ENCODE data around the gene CDHR2. TPM values are rescaled to one million over a fixed set of nuclear protein-coding genes. Genes with fewer than 3 reads are reported as not detected.

CDHR2 gene
- total RNA-seq, 1 experiment from 2014 or later: not detected

GRCh38 chr5:176521699-176522263 lies 27.4 kb upstream of the CDHR2 start:
- H3K27ac ChIP-seq: no peak overlapping the region
- H3K4me1 ChIP-seq: no peaks in the 10 kb centered on the region
- H3K36me3 ChIP-seq: no peaks in the 10 kb centered on the region
- no peak for DNase-seq
- H3K4me3 ChIP-seq: no peak overlapping the region
- no peaks in the 10 kb centered on the region for H3K9me3 ChIP-seq (replicated peaks)
- no peaks in the 10 kb centered on the region for H3K27me3 ChIP-seq

- Histone ChIP-seq H3K36me3 (peaks cover 22% of the 10 kb centered on the region), H3K4me1 (peaks cover 3% of the 10 kb centered on the region; the same call in 1 of the 2 replicates), H3K27me3 (no peaks in the 10 kb centered on the region), H3K4me3 (no peak overlapping the region), H3K9me3 (replicated peaks) (no peaks in the 10 kb centered on the region), H3K27ac (no peak overlapping the region)
- no peak for DNase-seq
Measured at GRCh38 chr5:176524138-176524537, 25.0 kb upstream of the CDHR2 start.

GRCh38 chr5:176524987-176525386 lies 24.2 kb upstream of the CDHR2 start:
- no peaks in the 10 kb centered on the region for H3K9me3 ChIP-seq (replicated peaks)
- DNase-seq: no peak

GRCh38 chr5:176525677-176526076 lies 23.5 kb upstream of the CDHR2 start:
- no peaks in the 10 kb centered on the region for H3K9me3 ChIP-seq (replicated peaks)
- no peak overlapping the region for H3K4me3 ChIP-seq
- peaks cover 9% of the 10 kb centered on the region; the same call in 1 of the 2 replicates for H3K4me1 ChIP-seq
- peaks cover 29% of the 10 kb centered on the region for H3K36me3 ChIP-seq
- no peak overlapping the region for H3K27ac ChIP-seq
- no peaks in the 10 kb centered on the region for H3K27me3 ChIP-seq
- no peak for DNase-seq

More at GRCh38 chr5:176524987-176525386, 24.2 kb upstream of the CDHR2 start:
- peaks cover 29% of the 10 kb centered on the region for H3K36me3 ChIP-seq
- H3K4me1 ChIP-seq: peaks cover 9% of the 10 kb centered on the region; the same call in 1 of the 2 replicates
- H3K27me3 ChIP-seq: no peaks in the 10 kb centered on the region
- H3K4me3 ChIP-seq: no peak overlapping the region
- H3K27ac ChIP-seq: no peak overlapping the region

GRCh38 chr5:176526462-176526861 lies 22.7 kb upstream of the CDHR2 start:
- H3K27ac ChIP-seq: no peak overlapping the region
- no peaks in the 10 kb centered on the region for H3K27me3 ChIP-seq
- peaks cover 16% of the 10 kb centered on the region; the same call in 1 of the 2 replicates for H3K4me1 ChIP-seq
- no peak for DNase-seq
- no peak overlapping the region for H3K4me3 ChIP-seq
- peaks cover 35% of the 10 kb centered on the region for H3K36me3 ChIP-seq
- no peaks in the 10 kb centered on the region for H3K9me3 ChIP-seq (replicated peaks)

GRCh38 chr5:176527246-176528222 lies 21.6 kb upstream of the CDHR2 start:
- no peak overlapping the region for H3K27ac ChIP-seq
- peaks cover 42% of the 10 kb centered on the region for H3K36me3 ChIP-seq
- H3K4me3 ChIP-seq: no peak overlapping the region
- no peaks in the 10 kb centered on the region for H3K27me3 ChIP-seq
- DNase-seq: no peak
- H3K9me3 ChIP-seq (replicated peaks): no peaks in the 10 kb centered on the region
- H3K4me1 ChIP-seq: peaks cover 22% of the 10 kb centered on the region

GRCh38 chr5:176528301-176528700 lies 20.8 kb upstream of the CDHR2 start:
- Histone ChIP-seq H3K4me3 (no peak overlapping the region), H3K27ac (no peak overlapping the region), H3K27me3 (no peaks in the 10 kb centered on the region), H3K9me3 (replicated peaks) (no peaks in the 10 kb centered on the region), H3K36me3 (peaks cover 45% of the 10 kb centered on the region), H3K4me1 (peaks cover 24% of the 10 kb centered on the region)
- DNase-seq: no peak

- peaks cover 29% of the 10 kb centered on the region for H3K4me1 ChIP-seq
- H3K36me3 ChIP-seq: peaks cover 47% of the 10 kb centered on the region
- no peaks in the 10 kb centered on the region for H3K27me3 ChIP-seq
Measured at GRCh38 chr5:176528761-176529115, 20.4 kb upstream of the CDHR2 start.

GRCh38 chr5:176529116-176529740 lies 19.9 kb upstream of the CDHR2 start:
- no peak for DNase-seq
- Histone ChIP-seq H3K27ac (no peak overlapping the region), H3K9me3 (replicated peaks) (no peaks in the 10 kb centered on the region), H3K27me3 (no peaks in the 10 kb centered on the region), H3K4me1 (peaks cover 34% of the 10 kb centered on the region), H3K4me3 (no peak overlapping the region), H3K36me3 (peaks cover 47% of the 10 kb centered on the region)

More at GRCh38 chr5:176528761-176529115, 20.4 kb upstream of the CDHR2 start:
- no peak overlapping the region for H3K4me3 ChIP-seq
- no peak for DNase-seq
- no peak overlapping the region for H3K27ac ChIP-seq
- H3K9me3 ChIP-seq (replicated peaks): no peaks in the 10 kb centered on the region

- Histone ChIP-seq H3K4me1 (peaks cover 39% of the 10 kb centered on the region), H3K27me3 (no peaks in the 10 kb centered on the region), H3K4me3 (no peak overlapping the region), H3K9me3 (replicated peaks) (no peaks in the 10 kb centered on the region), H3K27ac (no peak overlapping the region), H3K36me3 (peaks cover 47% of the 10 kb centered on the region)
- no peak for DNase-seq
Measured at GRCh38 chr5:176529741-176530141, 19.4 kb upstream of the CDHR2 start.

GRCh38 chr5:176530393-176530982 lies 18.7 kb upstream of the CDHR2 start:
- Histone ChIP-seq H3K27me3 (no peaks in the 10 kb centered on the region), H3K36me3 (peaks cover 49% of the 10 kb centered on the region), H3K9me3 (replicated peaks) (no peaks in the 10 kb centered on the region), H3K27ac (no peak overlapping the region), H3K4me3 (no peak overlapping the region), H3K4me1 (peaks cover 44% of the 10 kb centered on the region)
- no peak for DNase-seq

GRCh38 chr5:176530983-176531901 lies 17.9 kb upstream of the CDHR2 start:
- H3K27ac ChIP-seq: peak overlapping the region; percentile 28; the same call in 1 of the 2 replicates
- peaks cover 49% of the 10 kb centered on the region for H3K36me3 ChIP-seq
- no peak overlapping the region for H3K4me3 ChIP-seq
- peaks cover 44% of the 10 kb centered on the region for H3K4me1 ChIP-seq
- no peaks in the 10 kb centered on the region for H3K9me3 ChIP-seq (replicated peaks)
- DNase-seq: peak; percentile 72 to 79
- H3K27me3 ChIP-seq: no peaks in the 10 kb centered on the region

- Histone ChIP-seq H3K9me3 (replicated peaks) (no peaks in the 10 kb centered on the region), H3K4me3 (no peak overlapping the region), H3K27me3 (no peaks in the 10 kb centered on the region), H3K4me1 (peaks cover 44% of the 10 kb centered on the region), H3K36me3 (peaks cover 49% of the 10 kb centered on the region), H3K27ac (no peak overlapping the region)
- DNase-seq: no peak
Measured at GRCh38 chr5:176531902-176532493, 17.1 kb upstream of the CDHR2 start.
